GM19438 (cell line): ENCODE measurements around the gene COQ9.
A peak's percentile ranks its signal among the peaks of the same experiment; 100 is the strongest.
"Not testable (repeated sequence)": the region's sequence is repeated elsewhere in the genome, so short reads cannot be mapped to it uniquely, and the experiment has no call there.

Experiments used
- ATAC-seq: cut with Tn5 transposase; IDR thresholded peaks from one replicate; pipeline ENCODE4 v1.9.1; 2021; ENCODE audit warnings: low read depth; ENCODE audit not compliant: unreplicated experiment

The COQ9 gene

DNA sequence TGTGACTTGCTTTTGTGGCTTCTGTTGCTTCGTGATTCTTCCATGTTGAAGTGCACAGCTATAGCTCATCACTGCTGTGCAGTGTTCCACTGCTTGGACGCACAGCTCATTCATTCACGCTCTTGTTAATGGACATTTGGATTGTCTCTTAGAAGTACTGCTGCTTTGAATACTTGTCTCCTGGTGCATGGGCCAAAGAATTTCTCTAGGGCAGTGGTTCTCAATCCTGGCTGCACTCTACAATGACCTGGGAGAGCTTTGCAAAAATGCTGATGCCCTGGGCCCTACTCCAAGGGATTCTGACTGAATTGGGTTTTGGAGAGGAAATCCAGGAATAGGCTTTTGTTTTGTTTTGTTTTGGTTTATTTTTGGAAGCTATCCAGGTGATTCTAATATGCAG, 22.7 kb upstream of the COQ9 start:
- no peak for ATAC-seq

DNA sequence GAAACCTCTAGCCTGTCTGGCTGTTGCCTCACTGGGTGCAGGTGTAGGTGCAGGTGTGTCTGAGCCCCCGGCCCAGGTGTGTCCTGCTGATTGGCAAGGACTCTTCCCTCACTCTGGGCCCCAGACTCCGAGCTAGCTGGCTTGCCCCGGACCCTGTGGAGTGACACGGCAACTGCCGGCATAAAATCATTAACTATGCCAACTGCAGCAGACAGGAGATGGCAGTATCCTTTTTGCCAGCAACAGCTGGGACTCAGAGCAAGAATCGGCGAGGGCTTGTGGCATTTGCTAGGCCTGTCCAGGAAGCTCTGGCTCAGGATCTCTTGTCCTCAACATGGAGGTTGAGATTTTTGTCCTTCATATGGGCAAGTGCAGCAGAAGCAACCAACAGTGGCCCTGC, 20.9 kb upstream of the COQ9 start:
- no peak for ATAC-seq

DNA sequence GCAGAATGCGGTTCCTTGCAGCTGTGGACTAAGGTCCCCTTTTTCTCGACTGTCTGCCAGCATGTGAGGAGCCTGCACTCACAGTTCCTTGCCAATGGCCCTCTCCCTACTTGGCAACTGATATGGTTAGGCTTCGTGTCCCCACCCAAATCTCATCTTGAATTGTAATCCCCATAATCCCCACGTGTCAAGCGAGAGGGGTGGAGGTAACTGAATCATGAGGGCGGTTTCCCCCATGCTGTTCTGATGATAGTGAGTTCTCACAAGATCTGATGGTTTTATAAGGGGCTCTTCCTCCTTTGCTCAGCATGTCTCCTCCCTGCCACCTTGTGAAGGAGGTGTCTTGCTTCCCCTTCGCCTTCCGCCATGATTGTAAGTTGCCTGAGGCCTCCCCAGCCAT, 20.0 kb upstream of the COQ9 start:
- ATAC-seq = no peak

DNA sequence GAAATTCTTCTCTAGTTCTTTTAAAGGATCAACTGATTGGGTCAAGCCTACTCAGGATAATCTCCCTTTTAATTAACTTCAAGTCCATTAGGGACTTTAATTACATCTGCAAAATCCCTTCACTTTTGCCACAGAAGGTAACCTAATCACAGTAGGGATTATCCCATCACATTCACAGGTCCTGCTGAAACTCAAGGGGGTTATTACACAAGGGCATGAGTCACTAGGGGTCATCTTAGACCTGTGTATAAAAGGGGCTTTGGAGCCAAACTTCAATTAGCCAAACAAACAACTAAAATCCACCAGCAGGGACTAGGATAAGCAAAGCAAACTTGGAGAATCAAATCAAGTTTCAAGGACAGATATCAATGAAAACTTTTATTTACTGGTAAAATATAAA, 19.5 kb upstream of the COQ9 start:
- no peak for ATAC-seq

DNA sequence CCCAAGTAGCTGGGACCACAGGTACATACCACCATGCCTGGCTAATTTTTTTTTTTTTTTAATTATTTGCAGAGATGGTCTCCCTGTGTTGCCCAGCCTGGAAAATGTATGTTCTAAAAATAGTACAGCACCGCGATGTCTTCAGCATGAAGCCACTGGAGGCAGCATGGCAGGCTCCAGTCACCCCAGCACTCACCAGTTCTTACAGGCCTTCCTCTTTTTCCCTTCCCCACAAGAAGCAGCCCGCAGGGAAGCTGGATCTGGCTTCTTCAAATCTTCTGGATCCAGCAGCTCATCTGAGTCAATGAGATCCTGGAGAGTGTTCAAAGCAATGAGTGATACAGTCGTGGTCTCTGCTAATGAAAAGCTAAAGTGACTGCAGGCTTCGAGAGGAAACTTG, 16.3 kb upstream of the COQ9 start:
- ATAC-seq = no peak

DNA sequence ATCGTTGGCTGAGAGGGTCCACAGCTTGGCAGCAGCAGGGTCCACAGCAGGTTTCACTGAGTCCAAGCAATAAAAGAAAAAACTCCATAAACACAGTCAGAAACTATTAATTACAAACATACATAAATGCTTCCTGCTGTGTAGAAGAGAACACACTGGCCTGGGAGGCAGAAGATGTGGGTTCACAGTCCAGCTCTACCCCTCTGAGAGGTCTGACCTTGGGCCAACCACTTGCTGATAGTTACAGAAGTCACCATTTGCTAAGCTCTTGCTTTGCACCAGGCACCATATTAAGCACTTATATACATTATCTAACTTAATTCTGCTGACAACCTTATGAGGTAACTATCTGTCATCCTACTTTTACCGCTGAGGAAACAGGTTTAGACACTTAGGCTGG, 14.8 kb upstream of the COQ9 start:
- no peak for ATAC-seq

DNA sequence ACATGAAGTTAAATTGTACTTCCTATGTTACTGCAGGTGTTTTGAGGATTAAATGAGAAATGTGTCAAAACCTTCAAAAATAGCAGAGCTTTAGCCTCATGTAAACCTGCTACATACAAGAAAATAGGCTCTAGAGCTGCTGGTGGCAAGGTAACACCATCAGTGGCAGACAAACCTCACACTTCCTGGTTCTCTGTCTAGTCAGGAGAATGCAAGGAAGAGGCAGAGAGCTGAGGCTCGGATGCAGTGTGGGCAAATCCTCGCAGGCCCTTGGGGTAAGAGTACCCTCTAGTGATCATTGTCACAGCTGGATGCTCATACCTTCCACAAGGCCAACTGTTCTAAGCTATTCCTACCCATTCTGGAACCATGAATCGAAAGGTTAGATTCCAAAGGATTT, 14.3 kb upstream of the COQ9 start:
- ATAC-seq = no peak

DNA sequence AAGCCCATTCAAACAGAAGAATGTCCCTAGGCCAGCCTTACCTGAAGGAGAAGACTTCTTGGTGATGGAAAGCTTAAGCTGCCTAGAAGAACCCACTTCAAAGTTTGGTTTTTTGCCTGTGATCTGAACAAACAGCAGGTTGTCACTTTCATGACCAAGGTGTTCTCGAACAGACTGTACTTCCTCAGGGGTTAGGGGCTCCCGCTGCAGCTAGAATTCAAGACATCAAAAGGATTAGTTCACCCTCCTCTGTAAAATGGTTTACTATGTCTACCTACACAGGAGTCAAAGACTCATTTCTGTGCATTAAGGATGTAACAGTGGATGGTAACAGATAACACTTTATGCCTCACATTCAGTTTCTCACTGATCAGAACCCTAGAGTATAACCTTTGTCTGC, 13.3 kb upstream of the COQ9 start:
- no peak for ATAC-seq

DNA sequence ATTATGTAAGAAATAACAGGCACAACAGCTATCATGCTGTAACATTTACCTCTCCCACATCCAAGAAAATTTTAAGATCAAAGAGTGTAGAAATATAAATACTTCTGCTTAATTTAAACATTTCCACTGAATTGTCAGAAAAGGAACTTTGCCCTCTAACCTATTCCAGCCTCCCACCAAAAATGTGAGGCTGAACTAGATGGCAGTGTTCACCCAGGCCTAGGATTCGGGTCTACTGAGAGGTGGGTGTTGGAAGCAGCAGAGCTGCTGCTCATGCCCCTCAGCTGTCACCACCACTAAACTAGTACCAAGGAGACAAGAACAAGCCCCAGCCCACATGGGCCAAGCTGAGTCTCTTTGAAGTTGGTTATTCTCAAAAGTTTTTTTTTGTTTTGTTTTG, 11.4 kb upstream of the COQ9 start:
- ATAC-seq = no peak

DNA sequence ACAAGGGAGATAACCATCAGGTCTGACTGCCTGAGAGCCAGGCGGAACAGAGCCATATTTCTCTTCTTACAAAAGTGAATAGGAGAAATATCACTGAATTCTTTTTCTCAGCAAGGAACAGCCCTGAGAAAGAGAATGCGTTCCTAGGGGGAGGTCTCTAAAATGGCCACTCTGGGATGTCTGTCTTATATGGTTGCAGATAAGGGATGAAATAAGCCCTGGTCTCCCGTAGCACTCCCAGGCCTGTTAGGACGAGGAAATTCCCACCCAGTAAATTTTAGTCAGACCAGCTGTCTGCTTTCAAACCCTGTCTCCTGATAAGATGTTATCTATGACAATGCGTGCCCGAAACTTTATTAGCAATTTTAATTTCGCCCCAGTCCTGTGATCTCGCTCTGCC, 7.3 kb upstream of the COQ9 start:
- ATAC-seq = not testable (repeated sequence)

DNA sequence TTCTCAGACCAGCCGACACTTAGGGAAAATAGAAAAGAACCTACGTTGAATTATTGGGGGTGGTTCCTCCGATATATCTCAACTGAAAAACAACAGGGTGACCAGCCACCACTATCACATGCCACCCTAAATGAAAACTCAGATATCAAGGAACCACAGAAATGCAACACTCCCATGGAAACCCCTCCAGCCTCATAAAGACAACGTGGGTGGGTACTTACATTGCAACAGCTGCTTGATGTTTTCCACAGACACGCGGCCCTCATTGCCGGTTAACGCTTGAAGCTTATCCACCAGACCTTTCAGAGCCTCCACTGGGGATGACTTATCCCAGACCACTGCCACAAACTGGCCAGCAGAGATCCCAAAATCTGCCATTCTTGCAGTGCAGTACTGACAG, 6.7 kb upstream of the COQ9 start:
- ATAC-seq = not testable (repeated sequence)

DNA sequence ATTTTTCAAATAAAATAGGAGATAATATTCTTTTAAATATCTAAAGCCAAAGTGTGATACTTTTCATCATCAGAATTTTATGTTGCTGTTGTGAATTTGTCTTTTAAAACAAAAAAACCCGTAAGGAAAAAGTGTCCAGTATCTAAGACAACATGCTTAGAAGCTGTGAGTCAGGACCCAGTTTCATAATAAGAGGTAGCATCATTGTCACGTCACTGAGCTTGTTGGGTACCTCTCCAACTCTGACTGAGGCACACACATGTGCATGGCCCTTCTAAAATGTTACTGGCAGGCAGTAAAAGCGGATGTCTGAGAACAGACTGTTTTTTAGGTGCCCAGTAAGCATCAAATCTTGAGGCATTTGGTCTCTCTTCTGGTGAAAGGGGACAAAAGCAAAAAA, 2.6 kb upstream of the COQ9 start:
- ATAC-seq = no peak

DNA sequence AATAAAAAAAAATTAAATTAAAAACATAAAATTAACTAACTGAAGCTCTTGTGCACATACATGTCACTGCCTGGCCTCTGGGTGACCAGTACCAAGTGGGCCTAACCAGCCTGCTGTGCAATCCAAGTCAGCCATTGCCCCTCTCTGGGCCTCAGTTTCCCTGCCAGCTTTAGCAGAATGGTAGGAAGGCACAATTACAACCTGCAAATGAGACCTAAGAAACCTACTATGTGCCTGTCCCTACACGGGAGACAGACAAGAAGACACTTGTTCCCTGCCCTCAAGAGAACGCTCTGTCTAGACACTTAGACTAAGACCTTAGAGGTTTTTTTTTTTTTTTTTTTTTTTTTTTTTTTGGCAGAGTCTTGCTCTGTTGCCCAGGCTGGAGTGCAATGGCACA, 1.8 kb upstream of the COQ9 start:
- ATAC-seq = no peak

DNA sequence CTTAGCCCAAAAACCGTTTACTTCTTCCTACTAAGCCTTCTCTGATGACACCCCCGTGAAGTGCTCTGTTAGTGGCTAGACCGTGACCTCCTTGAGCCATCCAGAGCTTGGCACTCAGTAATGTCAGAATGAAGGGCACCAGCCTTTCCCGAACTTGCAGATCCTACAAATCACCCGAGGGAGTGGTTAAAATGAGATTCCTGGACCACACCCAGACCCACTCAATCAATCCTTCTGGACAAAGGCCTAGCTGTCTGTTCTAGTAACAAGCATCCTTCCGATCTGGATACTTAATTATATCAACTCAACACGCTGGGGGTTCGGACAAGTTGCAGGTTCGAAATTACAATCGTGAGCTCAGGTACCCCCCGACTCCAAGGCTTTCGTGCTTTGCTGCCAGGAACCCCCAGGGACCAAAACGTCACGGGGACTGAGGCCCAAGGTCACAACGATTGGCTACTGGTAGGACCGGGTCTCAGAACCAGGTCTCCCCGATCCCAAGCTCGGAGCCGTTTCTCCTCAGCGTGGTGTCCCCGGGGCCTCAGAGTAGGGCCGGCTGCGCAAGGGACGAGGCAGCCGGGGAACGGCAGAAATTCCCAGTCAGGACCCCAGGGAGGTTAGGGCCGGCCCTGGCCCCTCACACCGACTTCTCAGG, 621 bp upstream of the COQ9 start:
- ATAC-seq = peak; percentile 40

DNA sequence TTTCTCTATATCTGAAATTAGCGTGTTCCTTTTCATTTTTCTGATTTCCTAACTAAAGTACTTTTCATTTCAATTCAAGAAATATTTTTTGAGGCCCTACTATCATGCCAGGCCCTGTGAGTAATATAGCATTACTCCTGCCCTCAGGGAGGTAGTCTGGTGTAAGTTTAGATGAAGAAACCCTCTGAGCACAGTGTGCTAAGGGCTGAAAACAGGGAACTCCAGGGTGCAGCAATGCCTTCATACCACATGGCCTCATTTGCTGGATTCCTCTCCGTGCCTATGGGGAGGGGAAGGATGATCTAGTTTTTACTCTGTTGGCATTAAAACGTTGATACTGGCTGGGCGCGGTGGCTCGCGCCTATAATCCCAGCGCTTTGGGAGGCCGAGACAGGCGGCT, 4.7 kb downstream of the COQ9 start:
- no peak for ATAC-seq

DNA sequence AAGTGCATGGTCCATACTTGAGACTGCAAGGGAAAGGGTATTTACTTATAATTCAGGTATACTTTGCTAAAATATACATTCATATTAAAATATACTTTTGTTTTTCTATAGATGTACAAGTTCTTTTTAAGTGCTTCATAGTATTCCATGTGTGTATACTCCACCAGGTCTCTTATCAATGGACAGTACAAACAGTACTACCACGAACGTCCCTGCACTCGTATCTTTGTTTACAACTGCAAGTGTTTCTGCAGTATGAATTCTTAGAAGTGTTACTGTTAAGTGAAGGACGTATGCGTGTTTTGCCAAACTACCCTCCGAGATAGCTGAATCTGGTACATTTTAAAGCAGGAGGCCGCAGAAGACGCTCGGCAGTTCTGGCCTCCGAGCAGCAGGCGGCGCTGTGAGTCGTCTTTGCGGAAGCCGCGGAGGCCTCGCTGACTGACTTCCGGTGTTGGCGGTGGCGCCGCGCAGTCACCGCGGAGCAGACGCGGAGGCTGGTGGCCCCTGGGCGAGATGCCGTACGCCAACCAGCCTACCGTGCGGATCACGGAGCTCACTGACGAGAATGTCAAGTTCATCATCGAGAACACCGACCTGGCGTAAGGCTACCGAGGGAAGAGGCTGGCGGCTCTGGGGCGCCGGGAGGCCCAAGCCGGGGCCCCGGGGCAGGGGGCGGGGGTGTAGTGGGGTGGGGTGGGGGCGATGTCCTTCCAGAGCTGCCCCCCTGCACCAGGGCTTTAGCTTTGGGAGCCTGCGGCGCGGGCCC, 15.1 kb downstream of the COQ9 start, which contains the start of gene POLR2C:
POLR2C (plus strand) TSS at position 471 of the 769 bp plus-strand sequence; CDS start at position 517, 46 bp downstream.
- ATAC-seq = peak; percentile 87

DNA sequence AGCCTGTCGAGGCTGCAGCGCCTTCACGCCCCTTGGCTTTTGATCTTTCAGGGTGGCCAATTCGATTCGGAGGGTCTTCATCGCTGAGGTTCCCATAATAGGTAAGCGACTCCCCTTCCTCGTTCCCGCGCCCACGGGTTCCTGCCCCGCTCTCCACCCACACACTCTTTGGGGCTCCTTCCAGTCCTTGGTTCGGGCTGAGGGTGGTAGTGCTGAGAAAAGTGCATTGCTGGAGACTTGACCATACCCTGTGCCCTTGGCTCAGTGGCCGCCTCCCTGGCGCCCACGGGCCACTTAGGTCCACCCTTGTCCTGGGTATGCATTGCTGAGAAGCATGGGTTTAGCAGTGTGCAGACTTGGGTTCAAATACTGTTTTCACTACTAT, 15.7 kb downstream of the COQ9 start:
- ATAC-seq = no peak

DNA sequence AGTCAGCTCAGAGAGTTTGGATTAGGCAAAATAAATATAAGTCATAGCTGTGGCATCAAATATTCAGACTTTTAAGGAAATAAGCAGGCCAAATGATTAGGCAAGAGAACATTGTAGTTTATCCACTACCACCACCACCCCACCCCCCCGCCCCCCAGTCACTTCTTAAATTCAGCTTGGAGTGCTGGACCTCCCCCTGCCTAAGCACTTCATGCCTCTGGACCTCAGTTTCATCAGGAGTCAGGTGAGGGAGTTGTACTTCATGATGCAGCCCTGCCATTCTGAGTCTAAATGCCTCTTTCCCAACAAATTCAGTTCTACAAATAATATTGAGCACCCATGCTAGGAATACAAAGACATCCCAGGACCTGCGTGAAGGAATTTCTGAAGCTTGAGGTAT, 17.2 kb downstream of the COQ9 start:
- ATAC-seq = no peak

DNA sequence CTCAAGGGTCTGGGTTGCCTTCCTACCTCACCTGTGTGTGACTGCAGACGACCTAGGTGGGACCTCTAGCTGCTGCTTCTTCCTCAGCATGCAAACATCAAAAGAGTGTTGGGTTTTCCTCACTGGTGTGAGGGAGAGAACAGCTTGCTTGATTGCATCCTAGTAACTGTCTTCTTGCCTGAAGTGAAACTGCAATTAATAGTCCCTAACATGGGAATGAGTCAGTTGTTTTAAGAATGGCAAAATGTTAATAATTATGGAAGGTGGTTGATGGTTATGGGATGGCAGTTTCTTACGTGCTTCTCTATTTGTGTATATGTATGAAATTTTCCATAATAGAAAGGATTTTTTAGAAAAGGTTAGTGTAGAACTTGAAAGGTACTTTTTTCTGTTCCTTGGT, 21.1 kb downstream of the COQ9 start:
- ATAC-seq = no peak

DNA sequence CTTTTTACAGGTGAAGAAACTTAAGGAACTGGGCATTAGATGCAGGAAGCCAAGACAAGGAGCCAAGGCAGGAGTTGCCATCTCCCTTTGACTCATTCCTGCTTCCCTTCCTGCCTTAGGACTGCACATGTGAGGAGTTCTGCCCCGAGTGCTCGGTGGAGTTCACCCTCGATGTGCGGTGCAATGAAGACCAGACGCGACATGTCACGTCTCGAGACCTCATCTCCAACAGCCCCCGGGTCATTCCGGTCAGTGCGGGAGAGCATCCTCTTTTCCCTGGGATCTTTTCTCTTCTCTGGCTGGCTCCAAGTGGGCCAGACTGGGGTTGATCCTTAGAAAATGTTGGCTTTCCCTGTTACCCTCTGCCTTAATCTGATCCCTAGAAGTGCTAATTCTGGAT, 21.8 kb downstream of the COQ9 start:
- ATAC-seq = no peak

DNA sequence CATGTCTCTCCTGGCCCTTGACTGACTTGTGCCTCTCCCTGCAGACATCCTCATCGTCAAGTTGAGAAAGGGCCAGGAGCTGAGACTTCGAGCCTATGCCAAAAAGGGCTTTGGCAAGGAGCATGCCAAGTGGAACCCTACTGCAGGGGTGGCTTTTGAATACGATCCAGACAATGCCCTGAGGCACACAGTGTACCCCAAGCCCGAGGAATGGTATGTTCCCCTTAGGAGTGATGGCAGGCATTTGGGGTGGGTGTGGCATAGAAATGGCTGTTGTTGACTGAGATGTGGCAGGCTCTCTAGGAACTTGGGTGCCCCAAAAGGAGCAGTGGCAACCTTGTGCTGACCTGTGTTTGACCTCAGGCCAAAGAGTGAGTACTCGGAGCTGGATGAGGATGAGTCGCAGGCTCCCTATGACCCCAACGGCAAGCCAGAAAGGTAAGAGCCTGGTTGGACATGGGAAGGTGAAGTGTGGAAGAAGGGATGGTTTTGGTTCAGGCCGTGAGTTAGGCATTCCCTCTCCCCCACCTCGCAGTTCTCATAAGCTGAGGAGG, 22.7 kb downstream of the COQ9 start:
- no peak for ATAC-seq

DNA sequence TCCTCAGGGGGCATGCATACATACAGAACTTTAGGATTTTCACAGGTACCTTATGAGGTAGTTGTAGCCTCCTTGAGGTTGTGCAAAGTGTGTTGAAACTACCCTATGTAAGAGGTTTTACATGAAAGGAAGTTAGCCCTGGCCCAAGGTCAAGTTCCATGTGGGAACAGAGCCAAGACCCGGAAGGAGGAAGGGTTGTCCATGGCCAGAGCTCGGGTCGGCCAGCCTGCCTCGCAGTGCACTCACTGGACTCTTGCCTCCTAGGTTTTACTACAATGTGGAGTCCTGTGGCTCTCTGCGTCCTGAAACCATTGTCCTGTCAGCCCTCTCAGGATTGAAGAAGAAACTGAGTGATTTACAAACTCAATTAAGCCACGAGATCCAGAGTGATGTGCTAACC, 23.4 kb downstream of the COQ9 start:
- ATAC-seq = no peak
